Measurements from ENCODE around the gene MCEMP1.

DNA sequence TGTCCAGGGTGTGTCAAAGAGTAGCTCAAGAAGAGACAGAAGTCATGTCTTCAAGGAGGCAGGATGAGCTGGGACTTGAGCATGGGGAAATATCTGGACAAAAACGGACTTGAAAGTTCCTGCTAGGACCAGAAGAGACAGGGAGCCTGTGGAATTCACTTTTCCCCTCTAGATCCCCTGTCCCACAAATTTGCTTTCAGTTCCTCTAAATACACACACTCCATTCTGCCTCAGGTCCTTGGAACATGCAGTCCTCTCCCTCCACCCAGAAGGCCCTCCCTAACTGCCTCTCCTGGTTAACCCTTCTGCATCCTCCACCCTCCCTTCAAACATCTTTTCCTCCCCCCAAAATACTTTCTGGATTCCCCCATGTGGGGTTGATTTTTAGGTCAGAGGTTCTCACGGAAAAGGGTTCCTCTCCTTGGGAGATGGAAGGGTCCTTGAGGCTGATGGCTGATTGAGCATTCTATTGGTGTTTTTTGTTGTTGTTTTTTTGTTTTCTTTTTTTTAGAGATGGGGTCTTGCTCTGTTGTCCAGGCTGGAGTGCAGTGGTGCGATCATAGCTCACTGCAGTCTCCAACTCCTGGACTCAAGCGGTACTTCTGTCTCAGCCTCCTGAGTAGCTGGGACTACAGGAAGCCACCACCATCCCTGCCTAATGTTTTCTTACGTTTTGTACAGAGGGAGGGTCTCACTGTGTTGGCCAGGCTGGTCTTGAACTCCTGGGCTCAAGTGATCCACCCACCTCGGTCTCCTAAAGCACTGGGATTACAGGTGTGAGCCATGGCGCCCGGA lies 14.9 kb upstream of the MCEMP1 start:
- TF ChIP-seq POLR2A (IDR thresholded peaks at IDR 0.05): no peak
- no peak for TF ChIP-seq CTCF (IDR thresholded peaks at IDR 0.05)
- no peak for TF ChIP-seq POLR2AphosphoS5 (IDR thresholded peaks at IDR 0.05)

Data from sigmoid colon (tissue), 4 donors.